Erythroblast (primary cell): Measurements from ENCODE around the gene GTF2H1.

Experiments used
- DNase-seq, 2 experiments: peaks; one replicate each; lab custom pipeline; 2025; lab: John Stamatoyannopoulos, UW
- GATA1 ChIP-seq: IDR thresholded peaks from 2 replicates; pipeline ENCODE4 v1.6.1; 2011; ENCODE audit warnings: low read depth, mild to moderate bottlenecking, control low read depth, low read length, moderate library complexity
- POLR2A ChIP-seq: IDR thresholded peaks from 2 replicates; pipeline ENCODE4 v1.6.1; 2011; ENCODE audit warnings: mild to moderate bottlenecking, low read length

GTF2H1 gene

GRCh38 chr11:18321969-18322711 lies at the start of gene GTF2H1, which contains the start of gene HPS5:
Gene GTF2H1 (plus strand): TSS chr11:18322567. CDS start chr11:18333075, 10,508 bp downstream.
Gene HPS5 (minus strand): TSS chr11:18322140. CDS start chr11:18317858, 4,282 bp downstream.
- no peak for TF ChIP-seq GATA1
- TF ChIP-seq POLR2A: peak; percentile 98
- peak; percentile 98 to 99 for DNase-seq

GRCh38 chr11:18277565-18278271 lies 44.6 kb upstream of the GTF2H1 start:
- no peak for TF ChIP-seq GATA1
- TF ChIP-seq POLR2A: no peak
- peak; percentile 21 to 23 for DNase-seq

- no peak for DNase-seq
- TF ChIP-seq GATA1 (no peak), POLR2A (no peak)
Observed at GRCh38 chr11:18280438-18281045, 41.8 kb upstream of the GTF2H1 start.

GRCh38 chr11:18282626-18283025 lies 39.7 kb upstream of the GTF2H1 start:
- TF ChIP-seq POLR2A: no peak
- no peak for DNase-seq

GRCh38 chr11:18285841-18286240 lies 36.5 kb upstream of the GTF2H1 start:
- TF ChIP-seq POLR2A (no peak), GATA1 (no peak)
- DNase-seq: no peak

- TF ChIP-seq POLR2A: no peak
- no peak for TF ChIP-seq GATA1
- DNase-seq: no peak
Observed at GRCh38 chr11:18288911-18289310, 33.5 kb upstream of the GTF2H1 start.

- DNase-seq: no peak
- TF ChIP-seq POLR2A (no peak), GATA1 (no peak)
Observed at GRCh38 chr11:18294862-18295261, 27.5 kb upstream of the GTF2H1 start.

- no peak for TF ChIP-seq POLR2A
- no peak for TF ChIP-seq GATA1
- no peak for DNase-seq
Observed at GRCh38 chr11:18295316-18295715, 27.1 kb upstream of the GTF2H1 start.

- DNase-seq: no peak
- TF ChIP-seq GATA1 (no peak), POLR2A (no peak)
Observed at GRCh38 chr11:18299721-18300120, 22.6 kb upstream of the GTF2H1 start.

- no peak for TF ChIP-seq POLR2A
- no peak for TF ChIP-seq GATA1
- DNase-seq: no peak
Observed at GRCh38 chr11:18304745-18305144, 17.6 kb upstream of the GTF2H1 start.

GRCh38 chr11:18307461-18308139 lies 14.8 kb upstream of the GTF2H1 start:
- no peak for DNase-seq
- no peak for TF ChIP-seq GATA1
- TF ChIP-seq POLR2A: no peak

- DNase-seq: no peak
- no peak for TF ChIP-seq POLR2A
Observed at GRCh38 chr11:18308242-18308641, 14.1 kb upstream of the GTF2H1 start.

GRCh38 chr11:18309691-18310090 lies 12.7 kb upstream of the GTF2H1 start:
- no peak for DNase-seq
- TF ChIP-seq POLR2A (no peak), GATA1 (no peak)
